Esophagus squamous epithelium (tissue), 4 donors: ENCODE data around the gene OSBPL5.

Experiments
- POLR2A ChIP-seq, 4 donors: fragments of 450-650 bp; IDR thresholded peaks; one replicate each; pipeline ENCODE4 v1.6.1; 2017; ENCODE audit warnings: antibody characterized with exemption in 4 of 4, mild to moderate bottlenecking in 4 of 4, moderate library complexity in 3 of 4
- TF ChIP-seq, protein P1 (sequence below), 6 experiments: fragments of 450-650 bp in 4 of 6; fragments of 200-600 bp in 2 of 6; sonication (generic) in 2 of 6; IDR thresholded peaks; one replicate each; pipeline ENCODE4 v1.5.1; 2016 to 2019; ENCODE audit warnings: antibody characterized with exemption in 6 of 6, mild to moderate bottlenecking in 4 of 6, moderate library complexity in 4 of 6

DNA sequence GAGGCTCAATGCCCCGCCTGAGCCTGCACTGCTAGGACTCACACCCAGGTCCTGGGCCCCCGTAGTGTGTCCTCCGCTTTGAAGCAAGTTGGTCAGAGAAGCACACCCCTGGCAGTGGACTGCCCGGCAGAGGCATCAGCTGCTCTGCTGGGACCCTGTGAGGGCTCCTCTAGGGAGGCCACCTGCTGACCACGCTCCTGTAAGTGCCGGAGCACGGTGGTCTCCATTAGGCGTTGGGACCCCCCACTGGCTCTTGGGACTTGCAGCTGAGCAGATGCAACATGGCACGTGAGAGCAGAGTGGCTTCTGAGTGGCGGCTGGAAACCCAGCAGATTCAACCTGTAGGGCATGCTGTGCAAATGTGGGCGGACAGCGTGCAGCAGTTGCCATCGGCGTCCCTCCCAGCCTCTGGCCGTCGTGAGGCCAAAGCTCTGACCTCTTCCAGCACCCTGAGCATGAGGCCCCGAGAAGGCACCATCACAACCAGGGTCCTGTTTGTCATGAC is 36.6 kb upstream of the OSBPL5 start:
- TF ChIP-seq, protein P1, sequence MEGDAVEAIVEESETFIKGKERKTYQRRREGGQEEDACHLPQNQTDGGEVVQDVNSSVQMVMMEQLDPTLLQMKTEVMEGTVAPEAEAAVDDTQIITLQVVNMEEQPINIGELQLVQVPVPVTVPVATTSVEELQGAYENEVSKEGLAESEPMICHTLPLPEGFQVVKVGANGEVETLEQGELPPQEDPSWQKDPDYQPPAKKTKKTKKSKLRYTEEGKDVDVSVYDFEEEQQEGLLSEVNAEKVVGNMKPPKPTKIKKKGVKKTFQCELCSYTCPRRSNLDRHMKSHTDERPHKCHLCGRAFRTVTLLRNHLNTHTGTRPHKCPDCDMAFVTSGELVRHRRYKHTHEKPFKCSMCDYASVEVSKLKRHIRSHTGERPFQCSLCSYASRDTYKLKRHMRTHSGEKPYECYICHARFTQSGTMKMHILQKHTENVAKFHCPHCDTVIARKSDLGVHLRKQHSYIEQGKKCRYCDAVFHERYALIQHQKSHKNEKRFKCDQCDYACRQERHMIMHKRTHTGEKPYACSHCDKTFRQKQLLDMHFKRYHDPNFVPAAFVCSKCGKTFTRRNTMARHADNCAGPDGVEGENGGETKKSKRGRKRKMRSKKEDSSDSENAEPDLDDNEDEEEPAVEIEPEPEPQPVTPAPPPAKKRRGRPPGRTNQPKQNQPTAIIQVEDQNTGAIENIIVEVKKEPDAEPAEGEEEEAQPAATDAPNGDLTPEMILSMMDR (IDR thresholded peaks at IDR 0.05) = no peak
- no peak for TF ChIP-seq POLR2A (IDR thresholded peaks at IDR 0.05)
